DND-41 (cell line): ENCODE results near the gene FCHO2.

Source experiments
- ATAC-seq: fragments of 200-7000 bp; cut with Tn5 transposase; 3 replicates; pipeline ENCODE4 v1.9.1; 2021; ENCODE audit warnings: low read depth; ENCODE audit not compliant: insufficient read depth
- DNase-seq: peaks from one replicate; pipeline ENCODE4 v3.0.0-alpha.2; 2020
- H2AFZ ChIP-seq: 2 replicates; pipeline ENCODE4 v1.6.0; 2012; ENCODE audit warnings: low read depth, low read length
- H3K27ac ChIP-seq: 2 replicates; pipeline ENCODE4 v1.5.1; 2012; ENCODE audit warnings: low read length, inconsistent platforms
- H3K27me3 ChIP-seq: fragments of 200-600 bp; sonication (generic); 2 replicates; pipeline ENCODE4 v1.6.0; 2012; ENCODE audit warnings: low read length, mild to moderate bottlenecking, inconsistent platforms; ENCODE audit not compliant: insufficient read depth, poor library complexity
- H3K36me3 ChIP-seq: 2 replicates; pipeline ENCODE4 v1.5.1; 2012; ENCODE audit warnings: low read length, inconsistent platforms; ENCODE audit not compliant: insufficient read depth
- H3K4me1 ChIP-seq: 2 replicates; pipeline ENCODE4 v1.5.1; 2012; ENCODE audit warnings: mild to moderate bottlenecking, low read length; ENCODE audit not compliant: insufficient read depth
- H3K4me2 ChIP-seq: 2 replicates; pipeline ENCODE4 v1.6.0; 2012; ENCODE audit warnings: mild to moderate bottlenecking, moderate library complexity, low read length, inconsistent platforms; ENCODE audit not compliant: insufficient read depth
- H3K4me3 ChIP-seq, 2 experiments: fragments of 200-600 bp in 1 of 2; shearing (Covaris generic) in 1 of 2; 2 replicates each; pipeline ENCODE4 v1.5.1; 2012 to 2016; ENCODE audit warnings: inconsistent platforms in 2 of 2, low read length in 2 of 2, mild to moderate bottlenecking in 2 of 2, low read depth in 1 of 2, moderate library complexity in 1 of 2
- H3K79me2 ChIP-seq: 2 replicates; pipeline ENCODE4 v1.6.0; 2012; ENCODE audit warnings: low read length, inconsistent platforms; ENCODE audit not compliant: insufficient read depth
- H3K9ac ChIP-seq: 2 replicates; pipeline ENCODE4 v1.6.0; 2012; ENCODE audit warnings: low read depth, mild to moderate bottlenecking, inconsistent platforms, low read length, moderate library complexity
- H3K9me3 ChIP-seq: 2 replicates; pipeline ENCODE4 v1.5.1; 2012; ENCODE audit warnings: low read length, moderate library complexity, mild to moderate bottlenecking, inconsistent platforms; ENCODE audit not compliant: insufficient read depth, severe bottlenecking
- H4K20me1 ChIP-seq: 2 replicates; pipeline ENCODE4 v1.6.0; 2012; ENCODE audit warnings: low read length; ENCODE audit not compliant: insufficient read depth
- CTCF ChIP-seq: IDR thresholded peaks from 2 replicates; pipeline ENCODE4 v1.5.1; 2012; ENCODE audit warnings: borderline replicate concordance, low read length, moderate library complexity, mild to moderate bottlenecking; ENCODE audit not compliant: poor library complexity, severe bottlenecking; ENCODE audit errors: extremely low read depth
- EZH2 ChIP-seq: IDR thresholded peaks from 3 replicates; pipeline ENCODE4 v1.6.1; 2012; ENCODE audit warnings: borderline replicate concordance, low read depth, mild to moderate bottlenecking, moderate library complexity, low read length, inconsistent platforms; ENCODE audit not compliant: severe bottlenecking

The FCHO2 gene

GRCh38 chr5:73032635-73033034 lies 76.8 kb downstream of the FCHO2 start:
- DNase-seq, result no peak
- Histone ChIP-seq H2AFZ (no peak overlapping the region), H3K4me3 (no peak overlapping the region), H3K4me1 (no peaks in the 10 kb centered on the region), H3K27me3 (peaks cover 5% of the 10 kb centered on the region), H3K79me2 (no peaks in the 10 kb centered on the region), H3K9me3 (no peaks in the 10 kb centered on the region), H3K27ac (no peak overlapping the region), H3K36me3 (no peaks in the 10 kb centered on the region), H3K4me2 (no peak overlapping the region), H3K9ac (no peak overlapping the region), H4K20me1 (no peaks in the 10 kb centered on the region)
- ATAC-seq, result no peak
- TF ChIP-seq CTCF, result no peak

DNA sequence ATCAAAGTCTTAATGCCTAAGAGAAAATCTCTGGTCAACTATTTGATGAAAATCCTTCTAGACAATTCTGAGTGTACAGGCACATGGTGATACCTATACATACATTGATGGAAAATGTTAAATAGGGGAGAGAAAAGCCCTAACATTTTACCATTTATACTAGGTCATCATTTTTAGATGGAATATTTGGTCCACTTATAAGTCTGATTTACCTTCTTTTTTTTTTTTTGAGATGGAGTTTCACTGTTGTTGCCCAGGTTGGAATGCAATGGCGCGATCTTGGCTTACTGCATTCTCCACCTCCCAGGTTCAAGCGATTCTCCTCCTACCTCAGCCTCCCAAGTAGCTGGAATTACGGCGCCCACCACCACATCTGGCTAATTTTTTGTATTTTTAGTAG lies 81.7 kb downstream of the FCHO2 start:
- ATAC-seq, result no peak
- Histone ChIP-seq H3K9ac (no peak overlapping the region), H3K27ac (no peak overlapping the region), H3K4me3 (no peak overlapping the region), H3K27me3 (no peaks in the 10 kb centered on the region), H3K36me3 (no peaks in the 10 kb centered on the region), H3K4me1 (no peaks in the 10 kb centered on the region), H3K79me2 (no peaks in the 10 kb centered on the region), H3K4me2 (no peak overlapping the region), H3K9me3 (no peaks in the 10 kb centered on the region), H4K20me1 (no peaks in the 10 kb centered on the region), H2AFZ (no peak overlapping the region)
- TF ChIP-seq CTCF (no peak), EZH2 (no peak)
- DNase-seq, result no peak

DNA sequence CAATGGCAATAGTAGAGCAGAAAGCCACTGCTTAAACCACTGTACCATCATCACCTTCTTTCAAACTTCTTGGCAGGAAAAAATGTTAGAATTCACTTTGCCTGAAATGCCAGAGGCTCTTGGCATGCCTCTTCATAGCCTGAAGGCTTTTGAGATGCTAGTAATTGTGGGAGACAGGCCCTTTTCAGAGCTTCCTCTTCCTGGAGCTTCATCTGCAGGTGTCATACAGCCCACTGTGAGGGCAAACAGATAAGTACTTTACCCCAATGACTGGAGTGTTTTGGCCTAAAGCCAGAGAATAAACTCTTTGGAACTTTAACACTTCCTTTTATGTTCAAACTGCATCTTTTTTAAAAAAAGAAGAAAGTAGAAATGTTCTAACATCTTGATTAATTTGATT lies 83.2 kb downstream of the FCHO2 start:
- Histone ChIP-seq H4K20me1 (no peaks in the 10 kb centered on the region), H3K27me3 (peaks cover 4% of the 10 kb centered on the region), H2AFZ (no peak overlapping the region), H3K79me2 (no peaks in the 10 kb centered on the region), H3K9me3 (no peaks in the 10 kb centered on the region), H3K4me2 (no peak overlapping the region), H3K27ac (no peak overlapping the region), H3K9ac (no peak overlapping the region), H3K36me3 (no peaks in the 10 kb centered on the region), H3K4me3 (no peak overlapping the region), H3K4me1 (no peaks in the 10 kb centered on the region)
- TF ChIP-seq EZH2 (no peak), CTCF (no peak)
- ATAC-seq, result no peak
- no peak for DNase-seq

DNA sequence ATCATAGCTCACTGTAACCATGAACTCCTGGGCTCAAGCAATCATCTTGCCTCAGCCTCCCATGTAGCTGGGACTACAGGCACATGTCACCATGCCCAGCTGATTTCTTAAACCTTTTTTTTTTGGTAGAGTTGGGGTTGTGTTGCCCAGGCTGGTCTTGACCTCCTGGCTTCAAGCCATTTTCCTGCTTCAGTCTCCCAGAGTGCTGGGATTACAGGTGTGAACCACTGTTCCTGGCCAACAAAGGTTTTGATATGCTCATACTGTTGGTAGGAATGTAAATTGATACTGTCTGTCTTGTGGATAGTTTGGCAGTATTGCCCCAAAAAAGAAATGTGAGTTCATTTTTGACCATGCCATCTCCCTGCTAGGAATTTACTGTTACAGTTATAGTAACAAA lies 87.2 kb downstream of the FCHO2 start:
- peaks cover 4% of the 10 kb centered on the region for H3K27me3 ChIP-seq
- ATAC-seq, result no peak
- H3K4me3 ChIP-seq, result no peak overlapping the region
- no peak overlapping the region for H3K4me2 ChIP-seq
- TF ChIP-seq CTCF (no peak), EZH2 (no peak)
- no peaks in the 10 kb centered on the region for H3K4me1 ChIP-seq
- H3K9me3 ChIP-seq, result no peaks in the 10 kb centered on the region
- no peaks in the 10 kb centered on the region for H3K79me2 ChIP-seq
- no peak overlapping the region for H3K9ac ChIP-seq
- H3K36me3 ChIP-seq, result no peaks in the 10 kb centered on the region
- H3K27ac ChIP-seq, result no peak overlapping the region
- DNase-seq, result no peak
- H4K20me1 ChIP-seq, result no peaks in the 10 kb centered on the region
- H2AFZ ChIP-seq, result no peak overlapping the region
